ENCODE results near the gene FARS2. TPM values are rescaled to one million over a fixed set of nuclear protein-coding genes. Genes with fewer than 3 reads are reported as not detected.

Gene FARS2
- total and polyA plus RNA-seq, 2 of the 13 experiments (the other 11 are each of a cell fraction or from before 2014, with no cell fraction given): 15.4 to 26.0 TPM

GRCh38 chr6:5622276-5623005 lies 361.1 kb downstream of the FARS2 start:
- Histone ChIP-seq H3K4me2 (ENCODE audit: low read depth, low read length) (no peak overlapping the region), H3K27ac (ENCODE audit: extremely low read length, insufficient read depth, low read length) (no peak overlapping the region), H3K9me3 (ENCODE audit: low read length) (no peaks in the 10 kb centered on the region), H2AFZ (ENCODE audit: low read length) (no peak overlapping the region), H4K20me1 (ENCODE audit: insufficient read depth, low read length) (no peaks in the 10 kb centered on the region), H3K36me3 (replicated peaks in 1 of 2; ENCODE audit: control insufficient read depth in 1 of 2, insufficient read depth in 2 of 2, low read length in 2 of 2) (no peaks in the 10 kb centered on the region), H3K9ac (ENCODE audit: insufficient read depth, low read depth, low read length) (no peak overlapping the region), H3K4me3 (replicated peaks in 1 of 3; ENCODE audit: insufficient read depth in 1 of 3, low read depth in 2 of 3, low read length in 3 of 3) (no peak overlapping the region), H3K79me2 (ENCODE audit: insufficient read depth, low read length) (no peaks in the 10 kb centered on the region), H3K27me3 (ENCODE audit: control insufficient read depth in 1 of 2, insufficient read depth in 2 of 2, low read length in 2 of 2) (no peaks in the 10 kb centered on the region), H3K4me1 (ENCODE audit: insufficient read depth, low read length) (no peaks in the 10 kb centered on the region)
- DNase-seq (ENCODE audit: low spot score) (no peak), FAIRE-seq (no peak), ATAC-seq (no peak)
- ChIA-PET POLR2A (no interaction called here), CTCF (ENCODE audit: low intra/inter-chr PET ratio, low total read pairs) (no interaction called here)
- intact Hi-C loops (cut with micrococcal nuclease; ENCODE audit: unreplicated experiment) (no loop called here), in situ Hi-C loops (cut with HindIII; ENCODE audit: extremely low pct_ligation_motif_present, low pct_unique_long_range_greater_than_20kb) (no loop called here)
- 83% methylated on average over 10 of the region's 10 CpGs for WGBS (ENCODE audit: low lambda C conversion rate)
- no TSS peak for BruUV-seq (replicated peaks)
- TF ChIP-seq ZMAT3 (CRISPR knock-in tag; conservative IDR thresholded peaks at IDR 0.05): no peak
- no peak for TF ChIP-seq MAF1 (CRISPR knock-in tag; IDR thresholded peaks at IDR 0.05; ENCODE audit: borderline replicate concordance)
- no peak for TF ChIP-seq ZNF747 (CRISPR knock-in tag; IDR thresholded peaks at IDR 0.05; ENCODE audit: borderline replicate concordance)
- no peak for TF ChIP-seq SAFB2 (CRISPR knock-in tag; IDR thresholded peaks at IDR 0.05; ENCODE audit: borderline replicate concordance, low read depth)
- TF ChIP-seq ZNF589 (CRISPR knock-in tag; conservative IDR thresholded peaks at IDR 0.05): no peak
- no peak for TF ChIP-seq TCF7L2 (IDR thresholded peaks at IDR 0.05; ENCODE audit: low read depth, low read length)
- TF ChIP-seq SNAPC2 (CRISPR knock-in tag; IDR thresholded peaks at IDR 0.05): no peak
- TF ChIP-seq RFX3 (CRISPR knock-in tag; IDR thresholded peaks at IDR 0.05): no peak
- TF ChIP-seq ZNF121 (CRISPR knock-in tag; IDR thresholded peaks at IDR 0.05): no peak
- TF ChIP-seq CREB3 (CRISPR knock-in tag; IDR thresholded peaks at IDR 0.05): no peak
- TF ChIP-seq FOXK1 (CRISPR knock-in tag; IDR thresholded peaks at IDR 0.05; ENCODE audit: borderline replicate concordance, low read depth): no peak
- TF ChIP-seq HIC2 (CRISPR knock-in tag; IDR thresholded peaks at IDR 0.05; ENCODE audit: low read depth): no peak
- TF ChIP-seq ATF2 (CRISPR knock-in tag; IDR thresholded peaks at IDR 0.05): no peak
- TF ChIP-seq MIER2 (CRISPR knock-in tag; IDR thresholded peaks at IDR 0.05): no peak
- no peak for TF ChIP-seq ZNF367 (CRISPR knock-in tag; IDR thresholded peaks at IDR 0.05; ENCODE audit: borderline replicate concordance)
- TF ChIP-seq, protein P1, sequence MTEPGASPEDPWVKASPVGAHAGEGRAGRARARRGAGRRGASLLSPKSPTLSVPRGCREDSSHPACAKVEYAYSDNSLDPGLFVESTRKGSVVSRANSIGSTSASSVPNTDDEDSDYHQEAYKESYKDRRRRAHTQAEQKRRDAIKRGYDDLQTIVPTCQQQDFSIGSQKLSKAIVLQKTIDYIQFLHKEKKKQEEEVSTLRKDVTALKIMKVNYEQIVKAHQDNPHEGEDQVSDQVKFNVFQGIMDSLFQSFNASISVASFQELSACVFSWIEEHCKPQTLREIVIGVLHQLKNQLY (CRISPR knock-in tag; IDR thresholded peaks at IDR 0.05): no peak
- no peak for TF ChIP-seq TERF1 (CRISPR knock-in tag; IDR thresholded peaks at IDR 0.05)
- TF ChIP-seq ZNF343 (CRISPR knock-in tag; IDR thresholded peaks at IDR 0.05): no peak

Data from HepG2 (cell line).